GM23338 (cell line): Measurements from ENCODE around the gene DLX5.
"Not testable (repeated sequence)": the region's sequence is repeated elsewhere in the genome, so short reads cannot be mapped to it uniquely, and the experiment has no call there.

ENCODE experiments used
- CREB1 ChIP-seq: fragments of 250-450 bp; sonication (Bioruptor Pico); IDR thresholded peaks from 2 replicates; pipeline ENCODE4 v1.5.0; 2020; ENCODE audit warnings: low read depth, mild to moderate bottlenecking, moderate library complexity
- CTCF ChIP-seq, 2 experiments: fragments of 200-600 bp in 1 of 2; sonication (generic) in 1 of 2; conservative IDR thresholded peaks; 2 replicates each; pipeline versions ENCODE4 v1.5.1 to v1.6.1; 2016 to 2017; ENCODE audit warnings: antibody characterized with exemption in 2 of 2, low read depth in 2 of 2, mild to moderate bottlenecking in 2 of 2, moderate library complexity in 1 of 2
- ETS1 ChIP-seq: IDR thresholded peaks from 2 replicates; pipeline ENCODE4 v1.6.1; 2016; ENCODE audit warnings: antibody characterized with exemption
- EZH2 ChIP-seq: fragments of 200-600 bp; sonication (generic); IDR thresholded peaks from one replicate; pipeline ENCODE4 v1.8.0; 2017; ENCODE audit warnings: antibody characterized with exemption, mild to moderate bottlenecking, low read depth; ENCODE audit not compliant: unreplicated experiment
- EZH2phosphoT487 ChIP-seq: fragments of 200-600 bp; sonication (generic); IDR thresholded peaks from one replicate; pipeline ENCODE4 v1.8.1; 2018; ENCODE audit warnings: antibody characterized with exemption; ENCODE audit not compliant: unreplicated experiment
- JUNB ChIP-seq: IDR thresholded peaks from one replicate; pipeline ENCODE4 v1.6.1; 2016; ENCODE audit warnings: antibody characterized with exemption; ENCODE audit not compliant: unreplicated experiment
- NANOG ChIP-seq: IDR thresholded peaks from 2 replicates; pipeline ENCODE4 v1.6.1; 2016; ENCODE audit warnings: antibody characterized with exemption, borderline replicate concordance
- POLR2AphosphoS5 ChIP-seq: IDR thresholded peaks from 2 replicates; pipeline ENCODE4 v1.6.1; 2016; ENCODE audit warnings: antibody characterized with exemption, low read depth
- REST ChIP-seq: IDR thresholded peaks from one replicate; pipeline ENCODE4 v1.6.1; 2018; ENCODE audit warnings: antibody characterized with exemption; ENCODE audit not compliant: unreplicated experiment
- ZNF114 ChIP-seq: fragments of 250-450 bp; sonication (Bioruptor Pico); IDR thresholded peaks from 2 replicates; pipeline ENCODE4 v1.5.0; 2020; ENCODE audit warnings: mild to moderate bottlenecking, moderate library complexity
- ZNF331 ChIP-seq: fragments of 250-450 bp; sonication (Bioruptor Pico); IDR thresholded peaks from 2 replicates; pipeline ENCODE4 v1.5.0; 2020; ENCODE audit warnings: low read depth, mild to moderate bottlenecking, moderate library complexity
- ZNF462 ChIP-seq: fragments of 250-450 bp; sonication (Bioruptor Pico); IDR thresholded peaks from 2 replicates; pipeline ENCODE4 v1.5.0; 2020; ENCODE audit warnings: mild to moderate bottlenecking, moderate library complexity

- not testable (repeated sequence) for TF ChIP-seq CTCF (conservative IDR thresholded peaks at IDR 0.05; ENCODE audit: low read depth in 2 of 2); ZNF331 (CRISPR knock-in tag); EZH2; REST; EZH2phosphoT487; POLR2AphosphoS5; JUNB; CREB1 (CRISPR knock-in tag); ZNF114; ETS1; NANOG; ZNF462 (CRISPR knock-in tag)
Observed at GRCh38 chr7:97072025-97072424, 47.4 kb upstream of the DLX5 start.
